H1 (cell line): Measurements from ENCODE around the gene PBX1. TPM values are rescaled to one million over a fixed set of nuclear protein-coding genes. Genes with fewer than 3 reads are reported as not detected.
A peak's percentile ranks its signal among the peaks of the same experiment; 100 is the strongest.

Source experiments
- CTCF ChIA-PET: fragments of 300-600 bp; sonication (Branson Sonifier 250); formaldehyde crosslinking; loops from one replicate; lab custom pipeline; 2021; ENCODE audit not compliant: partially characterized antibody; lab: Charles Lee
- POLR2A ChIA-PET: fragments of 300-600 bp; sonication (Branson Sonifier 250); formaldehyde crosslinking; loops from one replicate; lab custom pipeline; 2021; ENCODE audit warnings: inconsistent platforms; ENCODE audit not compliant: partially characterized antibody; lab: Charles Lee
- DNase-seq, 2 experiments: peaks; one replicate each; pipeline versions ENCODE4 v3.0.0 to v3.0.0-alpha.2; 2010 to 2022; ENCODE audit warnings: low spot score in 2 of 2, low read depth in 1 of 2, mixed read lengths in 1 of 2
- FAIRE-seq: peaks from 2 replicates; lab custom pipeline; 2011; peaks lifted over from hg19 to GRCh38; lab: Jason Lieb, UNC
- H2AFZ ChIP-seq: 2 replicates; pipeline ENCODE4 v1.8.1; 2012; ENCODE audit warnings: low read length, inconsistent platforms
- H2AK5ac ChIP-seq: 2 replicates; pipeline ENCODE4 v1.6.1; 2013; ENCODE audit warnings: low read depth, low read length
- H2BK120ac ChIP-seq: replicated peaks from 2 replicates; pipeline ENCODE3; 2013; ENCODE audit warnings: low read depth, low read length, inconsistent platforms
- H2BK12ac ChIP-seq: 2 replicates; pipeline ENCODE4 v1.6.1; 2013; ENCODE audit warnings: low read depth, low read length
- H2BK15ac ChIP-seq: 2 replicates; pipeline ENCODE4 v1.6.1; 2013; ENCODE audit warnings: low read length
- H2BK20ac ChIP-seq: 2 replicates; pipeline ENCODE4 v1.6.1; 2013; ENCODE audit warnings: low read length
- H2BK5ac ChIP-seq: 2 replicates; pipeline ENCODE4 v1.6.1; 2013; ENCODE audit warnings: low read depth, low read length
- H3K14ac ChIP-seq: 2 replicates; pipeline ENCODE4 v1.6.1; 2013; ENCODE audit warnings: inconsistent platforms; ENCODE audit not compliant: insufficient read length
- H3K18ac ChIP-seq: 2 replicates; pipeline ENCODE4 v1.6.1; 2013; ENCODE audit warnings: low read length; ENCODE audit errors: extremely low read depth
- H3K23ac ChIP-seq: 2 replicates; pipeline ENCODE4 v1.6.1; 2013; ENCODE audit warnings: inconsistent platforms; ENCODE audit not compliant: insufficient read length
- H3K23me2 ChIP-seq: 2 replicates; pipeline ENCODE4 v1.6.1; 2013; ENCODE audit warnings: low read depth, low read length
- H3K27ac ChIP-seq: 2 replicates; pipeline ENCODE4 v1.6.1; 2011; ENCODE audit warnings: low read depth, low read length, inconsistent platforms
- H3K27me3 ChIP-seq, 4 experiments: replicated peaks in 1 of 4; 1 replicate in 1 of 4; 2 replicates in 3 of 4; pipeline versions ENCODE4 v1.6.1 to v1.8.1; 2011 to 2013; ENCODE audit warnings: low read length in 3 of 4, mild to moderate bottlenecking in 3 of 4, inconsistent platforms in 2 of 4, mixed read lengths in 2 of 4, moderate library complexity in 1 of 4; ENCODE audit not compliant: control insufficient read depth in 3 of 4, insufficient read depth in 3 of 4; ENCODE audit errors: extremely low read depth in 1 of 4
- H3K36me3 ChIP-seq, 4 experiments: 2 replicates each; pipeline versions ENCODE4 v1.6.1 to v1.8.1; 2011 to 2013; ENCODE audit warnings: mild to moderate bottlenecking in 4 of 4, low read length in 3 of 4, moderate library complexity in 2 of 4, control low read depth in 1 of 4, inconsistent platforms in 1 of 4; ENCODE audit not compliant: insufficient read depth in 4 of 4, control insufficient read depth in 2 of 4
- H3K4ac ChIP-seq: replicated peaks from 2 replicates; pipeline ENCODE3; 2013; ENCODE audit warnings: low read length, low read depth, mixed read lengths, inconsistent platforms; ENCODE audit not compliant: insufficient read length
- H3K4me1 ChIP-seq, 4 experiments: replicated peaks in 1 of 4; 1 replicate in 1 of 4; 2 replicates in 3 of 4; pipeline versions ENCODE4 v1.6.1 to v1.8.1; 2011 to 2013; ENCODE audit warnings: low read length in 3 of 4, inconsistent platforms in 2 of 4, mixed read lengths in 1 of 4; ENCODE audit not compliant: insufficient read depth in 4 of 4, control insufficient read depth in 3 of 4
- H3K4me2 ChIP-seq, 2 experiments: 2 replicates each; pipeline versions ENCODE4 v1.6.1 to v1.8.1; 2011 to 2013; ENCODE audit warnings: low read depth in 2 of 2, low read length in 2 of 2, control low read depth in 1 of 2, inconsistent platforms in 1 of 2, mild to moderate bottlenecking in 1 of 2; ENCODE audit not compliant: insufficient read depth in 1 of 2
- H3K4me3 ChIP-seq, 4 experiments: fragments of 200-600, 300-600 bp in 1 of 4; sonication (generic), shearing (Covaris generic), sonication (Bioruptor Twin) in 1 of 4; 2 replicates each; pipeline versions ENCODE4 v1.5.1 to v1.8.1; 2011 to 2016; ENCODE audit warnings: low read length in 4 of 4, low read depth in 3 of 4, control low read depth in 2 of 4, inconsistent platforms in 2 of 4, mild to moderate bottlenecking in 2 of 4, mixed read lengths in 1 of 4, moderate library complexity in 1 of 4; ENCODE audit not compliant: insufficient read depth in 2 of 4; ENCODE audit errors: extremely low read depth in 1 of 4
- H3K56ac ChIP-seq: replicated peaks from 2 replicates; pipeline ENCODE3; 2013; ENCODE audit warnings: low read depth, mild to moderate bottlenecking, mixed read lengths, low read length, inconsistent platforms; ENCODE audit not compliant: insufficient read length
- H3K79me1 ChIP-seq: 2 replicates; pipeline ENCODE4 v1.6.1; 2013; ENCODE audit warnings: low read depth, low read length, control low read depth
- H3K79me2 ChIP-seq, 2 experiments: 2 replicates each; pipeline versions ENCODE4 v1.6.1 to v1.8.1; 2012 to 2013; ENCODE audit warnings: low read length in 2 of 2, mild to moderate bottlenecking in 2 of 2, inconsistent platforms in 1 of 2; ENCODE audit not compliant: insufficient read depth in 2 of 2, control insufficient read depth in 1 of 2
- H3K9ac ChIP-seq, 4 experiments: replicated peaks in 1 of 4; 1 replicate in 1 of 4; 2 replicates in 3 of 4; pipeline versions ENCODE4 v1.6.1 to v1.8.1; 2011 to 2013; ENCODE audit warnings: low read depth in 3 of 4, low read length in 3 of 4, control low read depth in 2 of 4, mild to moderate bottlenecking in 2 of 4, moderate library complexity in 2 of 4, inconsistent platforms in 1 of 4; ENCODE audit errors: extremely low read depth in 1 of 4
- H3K9me3 ChIP-seq, 2 experiments: 2 replicates each; pipeline versions ENCODE4 v1.6.1 to v1.8.1; 2012 to 2013; ENCODE audit warnings: mild to moderate bottlenecking in 2 of 2, moderate library complexity in 2 of 2, control low read depth in 1 of 2, inconsistent platforms in 1 of 2, low read depth in 1 of 2, low read length in 1 of 2, mixed read lengths in 1 of 2; ENCODE audit not compliant: insufficient read depth in 2 of 2
- H4K20me1 ChIP-seq, 2 experiments: replicated peaks in 1 of 2; 2 replicates each; pipeline versions ENCODE3 to v1.8.1; 2011 to 2013; ENCODE audit warnings: inconsistent platforms in 2 of 2, low read length in 2 of 2, mild to moderate bottlenecking in 1 of 2; ENCODE audit not compliant: insufficient read depth in 2 of 2, control insufficient read depth in 1 of 2
- H4K5ac ChIP-seq: 2 replicates; pipeline ENCODE4 v1.6.1; 2013; ENCODE audit warnings: low read length, low read depth, mixed read lengths, inconsistent platforms; ENCODE audit not compliant: insufficient read length
- H4K8ac ChIP-seq: 2 replicates; pipeline ENCODE4 v1.8.0; 2013; ENCODE audit warnings: mild to moderate bottlenecking, moderate library complexity, low read length, inconsistent platforms; ENCODE audit not compliant: insufficient read depth; ENCODE audit errors: extremely low read depth
- H4K91ac ChIP-seq: replicated peaks from 2 replicates; pipeline ENCODE3; 2013; ENCODE audit warnings: low read length, mixed read lengths, inconsistent platforms; ENCODE audit not compliant: insufficient read length
- SAP30 ChIP-seq: fragments of 300-600 bp; sonication (generic); IDR thresholded peaks from 2 replicates; pipeline ENCODE4 v1.7.1; 2012; ENCODE audit warnings: low read length, moderate library complexity, mild to moderate bottlenecking, inconsistent platforms; ENCODE audit not compliant: insufficient read depth, insufficient replicate concordance
- SP1 ChIP-seq: IDR thresholded peaks from 2 replicates; pipeline ENCODE4 v1.6.1; 2011; ENCODE audit warnings: low read depth, low read length
- TAF7 ChIP-seq: optimal IDR thresholded peaks from 2 replicates; pipeline ENCODE3; 2011; ENCODE audit warnings: low read depth, mild to moderate bottlenecking, inconsistent platforms, low read length, moderate library complexity, borderline replicate concordance
- WGBS, 2 experiments: shearing (Covaris generic) in 1 of 2; methylation state at CpG; one replicate each; pipeline versions ENCODE4 v1.1.6 to v1.1.7; 2013 to 2015; ENCODE audit warnings: low lambda C conversion rate in 2 of 2, mixed read lengths in 2 of 2, inconsistent platforms in 1 of 2, low coverage in 1 of 2, missing lambda C conversion rate in 1 of 2; ENCODE audit not compliant: insufficient replicate concordance in 2 of 2, insufficient coverage in 1 of 2, insufficient read length in 1 of 2; ENCODE audit errors: extremely low coverage in 1 of 2, missing lambda C conversion rate in 1 of 2; 5-methylcytosine and 5-hydroxymethylcytosine counted together
- polyA plus RNA-seq, 7 experiments: library from polyadenylated mRNA; depleted of rRNA in 3 of 7; stranded (reverse) in 5 of 7; unstranded in 2 of 7; fragments of >200 nt in 5 of 7; fragments of 200-250 nt in 2 of 7; gene quantifications; 1 replicate in 5 of 7; 2 replicates in 1 of 7; 4 replicates in 1 of 7; pipeline versions ENCODE4 v1.2.1 to v1.2.3, GENCODE V29; 2011 to 2013; ENCODE audit warnings: missing spikeins in 2 of 7, mixed read lengths in 2 of 7
- total RNA-seq: library from RNA; stranded (reverse); fragmentation: NEBNext Ultra II Directional; extraction: Animal tissue kit (Norgen Biotek cat#: 25700); gene quantifications from 2 replicates; pipeline ENCODE4 v1.2.1, GENCODE V29; 2021
- TF ChIP-seq, protein P1 (sequence below): IDR thresholded peaks from 2 replicates; pipeline ENCODE4 v1.6.1; 2012; ENCODE audit warnings: inconsistent platforms

Gene PBX1
- total and polyA plus RNA-seq, 2 of the 8 experiments (the other 6 are each of a cell fraction or from before 2014, with no cell fraction given) = 87.4 to 124 TPM

- Histone ChIP-seq H3K56ac (no peak overlapping the region), H4K91ac (no peak overlapping the region), H3K9me3 (no peaks in the 10 kb centered on the region), H3K27me3 (no peaks in the 10 kb centered on the region), H4K20me1 (peaks cover 13 to 20% of the 10 kb centered on the region in 2 experiments), H3K79me1 (peaks cover 6% of the 10 kb centered on the region), H4K5ac (no peak overlapping the region), H3K14ac (no peak overlapping the region), H2BK15ac (no peak overlapping the region), H3K23me2 (no peaks in the 10 kb centered on the region), H3K36me3 (peaks cover 0 to 27% (median 6%) of the 10 kb centered on the region in 4 experiments; a peak in 5 of 8 replicates), H3K23ac (no peak overlapping the region), H4K8ac (no peak overlapping the region), H2AK5ac (peak overlapping the region; percentile 85; the same call in 1 of the 2 replicates), H3K27ac (no peak overlapping the region), H2BK5ac (peak overlapping the region; percentile 46; the same call in 1 of the 2 replicates), H2BK120ac (peak overlapping the region; percentile 12), H3K9ac (no peak overlapping the region; a peak in 1 of 7 replicates), H3K4ac (no peak overlapping the region), H2BK20ac (no peak overlapping the region), H3K79me2 (peaks cover 16 to 90% of the 10 kb centered on the region in 2 experiments), H3K18ac (no peak overlapping the region), H3K4me1 (peaks cover 23 to 54% (median 44%) of the 10 kb centered on the region in 4 experiments), H3K4me3 (peak overlapping the region in 1 of 4 experiments; percentile 12; a peak in 1 of 8 replicates), H2AFZ (no peak overlapping the region), H2BK12ac (peak overlapping the region; percentile 32; the same call in 1 of the 2 replicates), H3K4me2 (peak overlapping the region; percentile 47 to 52; a peak in 3 of 4 replicates)
- 75% methylated on average over 5 of the region's 5 CpGs; no CpG with 5 or more reads in 1 of the 2 experiments for WGBS, 2 experiments
- no peak for DNase-seq
- TF ChIP-seq TAF7 (no peak), SP1 (no peak), SAP30 (no peak)
- TF ChIP-seq, protein P1, sequence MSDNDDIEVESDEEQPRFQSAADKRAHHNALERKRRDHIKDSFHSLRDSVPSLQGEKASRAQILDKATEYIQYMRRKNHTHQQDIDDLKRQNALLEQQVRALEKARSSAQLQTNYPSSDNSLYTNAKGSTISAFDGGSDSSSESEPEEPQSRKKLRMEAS = no peak
- ChIA-PET CTCF (interaction anchor here (0.6 to 2.2 kb wide), 5 partner anchors 9 to 197 kb away, joined by 3 to 6 read pairs (median 4); no protein-coding TSS in a partner anchor), POLR2A (interaction anchor here (0.6 to 1.9 kb wide), 10 partner anchors 8 to 32 kb away, joined by 3 to 8 read pairs (median 4); partner anchors contain the start of gene PBX1)
- no peak for FAIRE-seq
Observed at GRCh38 chr1:164590592-164590991, 31.6 kb downstream of the PBX1 start.
